GM19324 (cell line): ENCODE results near the gene HHAT.
"Not testable (repeated sequence)": the region's sequence is repeated elsewhere in the genome, so short reads cannot be mapped to it uniquely, and the experiment has no call there.

Experiments used
- ATAC-seq: cut with Tn5 transposase; IDR thresholded peaks from one replicate; pipeline ENCODE4 v1.9.1; 2021; ENCODE audit warnings: mild to moderate bottlenecking, moderate library complexity; ENCODE audit not compliant: unreplicated experiment, low FRiP score

HHAT gene

GRCh38 chr1:210384625-210385024 lies 55.9 kb downstream of the HHAT start:
- no peak for ATAC-seq

DNA sequence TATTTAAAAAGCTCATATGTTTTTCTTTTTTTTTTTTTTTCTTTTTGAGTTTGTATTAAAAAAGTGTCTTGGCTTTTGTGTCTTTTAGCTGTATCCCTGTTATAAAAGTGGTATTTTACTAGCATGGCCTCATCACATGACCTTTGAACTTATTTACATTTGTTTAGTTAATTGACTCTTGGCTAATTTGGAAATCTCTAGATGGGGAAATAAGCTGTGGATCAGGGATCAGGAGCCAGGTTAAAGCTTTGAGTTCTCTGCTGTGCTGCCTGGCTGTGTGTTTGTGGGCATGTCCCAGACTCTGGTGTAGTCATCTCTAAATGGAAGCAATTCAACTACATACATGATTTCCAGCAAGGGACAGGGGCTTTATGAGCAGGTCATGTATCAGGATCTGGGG lies 56.5 kb downstream of the HHAT start:
- ATAC-seq, result no peak

DNA sequence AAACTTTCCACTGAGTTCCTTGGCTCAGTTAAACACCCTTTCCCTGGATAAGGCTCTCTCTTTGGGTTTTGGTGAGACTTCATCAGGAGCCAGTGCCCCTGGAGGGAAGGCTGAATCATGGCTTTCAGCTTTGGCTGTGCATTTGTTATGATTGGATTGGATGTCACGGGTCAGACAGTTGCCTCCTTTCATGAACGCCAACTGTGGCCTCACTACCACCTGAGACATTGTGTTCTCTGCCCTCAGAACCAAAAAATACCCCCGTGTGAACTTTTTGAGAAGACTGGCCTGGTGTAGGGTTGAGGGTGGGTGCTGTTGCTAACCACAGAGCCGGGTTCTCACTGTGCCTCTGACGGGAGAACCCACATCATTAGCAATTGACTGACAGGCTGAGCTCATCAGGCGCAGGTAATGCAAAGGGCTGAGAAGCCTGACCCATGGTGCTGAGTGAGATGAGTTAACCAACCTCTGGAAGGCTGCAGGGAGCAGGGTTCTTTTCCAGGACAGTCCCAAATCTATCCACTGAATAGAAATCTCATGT lies 65.6 kb downstream of the HHAT start:
- ATAC-seq, result no peak

DNA sequence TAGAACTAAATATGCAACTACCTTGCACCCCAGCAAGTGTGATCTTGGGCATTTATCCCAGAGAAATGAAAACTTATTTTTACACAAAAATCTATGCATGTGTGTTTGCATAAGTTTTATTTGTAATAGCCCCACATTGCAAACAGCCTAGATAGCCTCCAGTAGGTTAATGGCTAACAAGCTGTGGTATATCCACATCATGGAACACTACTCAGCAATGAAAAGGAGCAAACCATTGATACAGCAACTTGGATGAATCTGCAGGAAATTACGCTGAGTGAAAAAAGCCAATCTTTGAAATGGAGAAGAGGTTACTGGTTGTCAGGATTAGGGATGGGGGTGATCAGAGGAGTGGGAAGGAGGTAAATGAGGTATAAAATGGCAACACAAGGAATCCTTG lies 67.8 kb downstream of the HHAT start:
- ATAC-seq, result no peak

DNA sequence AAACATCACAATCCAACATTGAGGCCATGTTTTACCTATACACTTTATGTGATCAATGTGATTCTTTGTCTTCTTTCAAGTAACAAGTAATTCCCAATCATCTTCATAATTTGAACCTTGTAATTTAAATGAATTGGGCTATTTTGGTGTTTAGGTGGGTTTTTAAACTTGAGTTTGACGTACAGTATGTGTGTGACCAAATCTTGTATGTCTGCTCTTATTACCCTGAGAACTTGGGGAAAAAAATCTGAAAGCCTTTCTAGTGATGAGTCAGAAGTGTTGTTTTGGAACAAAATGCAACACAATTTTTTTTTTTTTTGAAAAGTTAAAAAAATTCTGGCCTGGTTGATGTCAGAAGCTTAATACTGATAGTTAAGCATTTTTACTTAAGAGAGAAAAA lies 68.5 kb downstream of the HHAT start:
- ATAC-seq, result no peak

DNA sequence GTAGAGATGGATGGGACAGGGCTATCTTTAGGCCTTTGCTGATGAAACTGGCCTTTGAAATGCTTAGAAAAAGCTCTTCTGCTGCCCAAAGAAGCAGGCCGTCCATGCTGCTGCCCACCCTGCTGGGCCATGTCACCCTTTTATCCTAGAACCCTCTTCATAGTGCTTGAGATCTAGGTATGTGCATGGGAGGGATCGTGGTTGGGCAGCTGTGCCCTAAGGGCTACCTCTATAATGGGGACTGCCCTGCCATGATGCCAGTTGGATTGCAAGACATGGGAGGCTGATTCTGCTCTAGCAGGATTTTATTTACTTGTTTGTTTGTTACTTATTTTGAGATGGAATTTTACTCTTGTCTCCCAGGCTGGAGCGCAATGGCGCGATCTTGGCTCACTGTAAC lies 69.0 kb downstream of the HHAT start:
- no peak for ATAC-seq

GRCh38 chr1:210398466-210398865 lies 69.8 kb downstream of the HHAT start:
- ATAC-seq, result no peak

- ATAC-seq, result peak; percentile 82
Observed at GRCh38 chr1:210400043-210400840, 71.5 kb downstream of the HHAT start.

DNA sequence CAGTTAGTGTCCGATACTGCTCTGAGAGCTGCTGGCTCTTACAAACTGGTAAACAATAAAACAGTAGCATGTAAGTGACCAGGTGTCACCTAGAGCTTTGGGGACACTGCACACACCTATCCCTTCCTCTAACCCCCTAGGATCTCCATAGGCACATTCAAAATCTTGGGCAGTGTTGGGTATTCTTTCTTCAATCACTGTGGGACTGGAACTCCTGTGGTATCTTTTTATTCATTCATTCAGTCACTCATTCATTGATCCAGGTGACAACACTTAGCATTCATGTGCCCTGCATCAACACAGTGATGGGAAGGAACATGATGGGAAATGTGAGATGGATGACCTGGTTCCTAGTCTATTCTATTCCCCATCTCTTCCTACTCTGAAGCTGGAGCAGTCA lies 73.9 kb downstream of the HHAT start:
- ATAC-seq, result no peak

GRCh38 chr1:210405316-210405715 lies 76.6 kb downstream of the HHAT start:
- no peak for ATAC-seq

GRCh38 chr1:210406341-210406740 lies 77.6 kb downstream of the HHAT start:
- not testable (repeated sequence) for ATAC-seq

GRCh38 chr1:210407207-210407886 lies 78.6 kb downstream of the HHAT start:
- ATAC-seq, result peak; percentile 71

DNA sequence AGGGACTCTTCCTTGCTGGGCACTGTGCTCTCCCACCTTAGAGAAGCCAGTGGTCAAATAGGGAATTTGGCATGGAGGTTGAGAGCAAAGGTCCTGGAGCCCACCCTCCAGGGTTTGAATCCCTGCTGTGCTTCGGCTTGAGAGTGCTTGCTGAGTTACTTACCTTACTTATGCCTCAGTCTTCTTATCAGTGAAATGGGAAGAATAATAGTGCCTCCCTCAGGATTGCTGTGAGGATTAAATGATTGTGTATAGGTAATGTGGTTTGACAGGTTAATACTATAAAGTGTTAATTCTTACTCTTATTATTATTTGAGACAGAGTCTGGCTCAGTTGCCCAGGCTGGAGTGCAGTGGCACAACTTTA lies 79.2 kb downstream of the HHAT start:
- no peak for ATAC-seq

GRCh38 chr1:210412240-210412639 lies 83.5 kb downstream of the HHAT start:
- no peak for ATAC-seq

GRCh38 chr1:210413951-210414350 lies 85.2 kb downstream of the HHAT start:
- ATAC-seq, result no peak

DNA sequence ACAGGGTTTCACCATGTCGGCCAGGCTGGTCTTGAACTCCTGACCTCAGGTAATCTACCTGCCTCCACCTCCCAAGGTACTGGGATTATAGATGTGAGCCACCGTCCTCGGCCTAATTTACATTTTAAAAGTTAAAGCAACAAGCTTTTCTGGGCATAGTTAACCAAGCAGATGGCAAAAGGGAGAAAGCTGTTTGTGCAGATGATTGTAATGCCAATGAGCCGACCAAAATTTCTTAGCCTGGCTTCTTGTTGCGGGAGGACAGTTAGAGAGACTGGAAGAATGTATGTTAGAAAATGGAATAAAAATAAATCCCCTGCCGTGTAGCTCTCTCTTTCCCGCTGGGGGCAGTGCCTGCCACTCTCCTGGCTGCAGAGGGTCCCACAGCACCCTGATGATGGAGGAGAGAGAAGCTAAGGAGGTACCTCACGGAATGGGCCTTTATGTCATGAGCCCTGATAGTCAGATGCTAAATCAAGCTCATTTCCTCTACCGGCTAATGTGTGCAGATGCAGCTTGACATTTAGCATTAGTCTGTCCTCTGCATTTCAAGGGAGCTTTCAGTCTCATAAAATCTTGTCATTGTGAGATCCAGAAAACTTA lies 87.2 kb downstream of the HHAT start:
- ATAC-seq, result no peak

- ATAC-seq, result no peak
Observed at GRCh38 chr1:210416681-210417080, 88.0 kb downstream of the HHAT start.

DNA sequence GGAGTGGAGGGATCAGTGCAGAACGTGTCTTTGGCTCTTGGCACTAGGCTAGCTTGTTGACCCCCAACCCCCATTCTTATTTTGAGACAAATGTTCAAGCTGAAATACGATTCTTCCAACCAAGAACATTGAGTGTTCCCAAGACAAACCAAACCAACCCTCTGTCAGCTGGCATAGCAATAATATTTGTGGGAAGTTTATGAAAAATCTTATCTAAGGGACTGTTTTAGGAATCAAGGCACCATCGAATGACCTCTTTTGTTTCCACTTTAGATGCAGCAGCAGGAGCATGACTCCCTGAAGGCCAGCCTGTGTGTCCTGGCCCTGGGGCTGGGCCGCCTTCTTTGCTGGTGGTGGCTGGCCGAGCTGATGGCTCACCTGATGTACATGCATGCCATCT lies 89.2 kb downstream of the HHAT start:
- ATAC-seq, result no peak

DNA sequence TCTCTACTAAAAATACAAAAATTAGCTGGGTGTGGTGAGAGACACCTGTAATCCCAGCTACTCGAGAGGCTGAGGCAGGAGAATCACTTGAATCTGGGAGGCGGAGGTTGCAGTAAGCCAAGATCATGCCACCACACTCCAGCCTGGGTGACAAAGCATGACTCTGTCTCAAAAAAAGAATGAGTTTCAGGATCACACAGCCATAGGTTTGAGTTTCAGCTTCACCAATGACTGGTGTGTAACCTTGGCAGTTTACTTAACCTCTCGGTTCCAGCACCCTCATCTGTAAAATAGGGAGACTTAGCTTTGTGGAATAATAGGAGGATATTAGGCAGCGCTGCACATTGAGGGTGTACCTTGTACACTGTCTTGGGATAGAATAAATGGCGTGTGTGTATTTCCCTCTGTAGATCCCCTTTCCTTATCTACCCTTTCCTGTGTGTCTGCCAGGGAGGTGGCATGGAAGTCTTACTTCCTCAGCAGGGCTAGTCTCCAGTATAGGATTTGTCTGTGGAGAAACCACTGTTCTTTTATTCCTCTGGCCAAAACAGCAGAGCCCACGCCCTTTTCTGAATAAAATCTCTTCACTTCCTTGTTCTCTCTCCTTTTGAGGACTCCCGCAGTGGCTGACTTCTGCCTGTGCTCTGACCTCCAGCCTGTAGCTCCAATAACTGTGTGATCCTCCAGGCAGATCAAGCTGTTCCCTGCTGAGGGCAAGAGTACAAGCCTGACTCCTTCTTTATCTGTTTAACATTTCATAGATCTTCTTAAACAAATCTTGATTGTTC lies 90.4 kb downstream of the HHAT start:
- no peak for ATAC-seq

DNA sequence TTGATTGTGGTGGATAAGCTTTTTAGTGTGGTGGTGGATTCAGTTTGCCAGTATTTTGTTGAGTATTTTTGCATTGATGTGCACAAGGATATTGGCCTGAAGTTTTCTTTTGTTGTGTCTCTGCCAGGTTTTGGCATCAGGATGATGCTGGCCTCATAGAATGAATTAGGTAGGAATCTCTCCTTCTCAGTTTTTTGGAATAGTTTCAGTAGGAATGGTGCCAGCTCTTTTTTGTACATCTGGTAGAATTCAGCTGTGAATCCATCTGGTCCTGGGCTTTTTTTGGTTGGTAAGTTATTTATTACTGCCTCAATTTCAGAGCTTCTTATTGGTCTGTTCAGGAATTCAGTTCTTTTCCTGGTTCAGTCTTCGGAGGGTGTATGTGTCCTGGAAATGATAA lies 98.0 kb downstream of the HHAT start:
- ATAC-seq, result not testable (repeated sequence)

DNA sequence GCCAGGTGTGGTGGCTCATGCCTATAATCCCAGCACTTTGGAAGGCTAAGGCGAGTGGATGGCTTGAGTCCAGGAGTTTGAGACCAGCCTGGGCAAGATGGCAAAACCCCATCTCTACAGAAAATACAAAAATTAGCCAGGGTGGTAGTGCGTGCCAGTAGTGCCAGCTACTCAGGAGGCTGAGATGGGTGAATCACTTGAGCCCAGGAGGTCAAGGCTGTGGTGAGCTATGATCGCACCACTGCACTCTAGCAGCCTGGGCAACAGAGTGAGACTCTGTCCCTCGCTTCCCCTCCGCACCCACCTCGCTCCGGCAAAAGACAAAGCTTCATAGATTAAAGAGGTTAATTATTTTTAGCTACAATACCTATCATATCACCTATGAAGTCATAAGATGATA lies 100.0 kb downstream of the HHAT start:
- no peak for ATAC-seq
